Fibroblast of skin of scalp (primary cell): ENCODE measurements around the gene MTFR1L.

Experiments used
- DNase-seq: peaks from one replicate; pipeline ENCODE4 v3.0.0-alpha.2; 2013

MTFR1L gene

DNA sequence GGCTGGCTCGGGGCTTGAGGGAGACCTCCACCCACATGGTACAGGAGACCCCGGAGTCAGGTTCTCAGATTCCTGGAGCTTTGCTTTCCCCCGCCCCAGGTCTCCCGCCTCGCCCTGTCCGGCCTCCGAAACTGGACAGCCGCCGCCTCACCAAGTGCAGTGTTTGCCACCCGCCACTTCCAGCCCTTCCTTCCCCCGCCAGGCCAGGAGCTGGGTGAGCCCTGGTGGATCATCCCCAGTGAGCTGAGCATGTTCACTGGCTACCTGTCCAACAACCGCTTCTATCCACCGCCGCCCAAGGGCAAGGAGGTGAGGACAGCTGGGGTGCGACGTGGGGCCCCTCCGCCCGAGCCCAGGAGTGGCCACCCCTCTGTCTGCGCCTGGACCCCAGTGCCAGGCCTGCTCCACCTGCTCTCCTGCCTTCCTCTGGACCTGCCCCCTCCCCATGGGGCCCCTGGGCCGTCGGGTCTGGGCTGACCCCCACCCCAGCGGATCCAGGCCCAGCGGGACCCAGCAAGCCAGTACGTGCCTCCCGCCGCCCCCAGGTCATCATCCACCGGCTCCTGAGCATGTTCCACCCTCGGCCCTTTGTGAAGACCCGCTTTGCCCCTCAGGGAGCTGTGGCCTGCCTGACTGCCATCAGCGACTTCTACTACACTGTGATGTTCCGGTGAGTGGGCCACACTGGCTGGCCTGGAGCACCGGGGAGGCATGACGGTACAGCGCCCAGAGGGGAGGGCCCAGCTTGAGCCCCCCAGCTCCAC, 11.1 kb upstream of the MTFR1L start:
- DNase-seq, result no peak

- no peak for DNase-seq
Measured at GRCh38 chr1:25809283-25809926, 10.3 kb upstream of the MTFR1L start.

DNA sequence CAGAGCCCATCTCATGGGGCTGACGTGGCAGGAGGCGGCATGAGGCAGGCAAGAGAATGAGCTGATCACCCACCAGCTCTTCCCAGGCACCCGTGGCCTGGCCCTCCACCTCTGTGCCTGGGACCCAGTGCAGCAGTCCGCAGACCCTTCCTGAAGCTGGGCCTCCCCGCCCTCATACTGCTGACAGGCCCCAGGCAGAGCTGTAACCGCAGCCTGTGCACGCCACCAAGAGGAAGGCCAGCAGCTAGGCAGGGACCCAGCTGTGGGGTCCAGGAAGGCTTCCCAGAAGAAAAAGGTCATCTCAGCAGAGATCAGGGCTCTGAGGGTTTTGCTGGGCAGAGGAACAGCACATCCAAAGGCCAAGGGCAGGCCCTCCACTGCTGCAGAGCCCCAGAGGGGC, 9.8 kb upstream of the MTFR1L start:
- no peak for DNase-seq

DNA sequence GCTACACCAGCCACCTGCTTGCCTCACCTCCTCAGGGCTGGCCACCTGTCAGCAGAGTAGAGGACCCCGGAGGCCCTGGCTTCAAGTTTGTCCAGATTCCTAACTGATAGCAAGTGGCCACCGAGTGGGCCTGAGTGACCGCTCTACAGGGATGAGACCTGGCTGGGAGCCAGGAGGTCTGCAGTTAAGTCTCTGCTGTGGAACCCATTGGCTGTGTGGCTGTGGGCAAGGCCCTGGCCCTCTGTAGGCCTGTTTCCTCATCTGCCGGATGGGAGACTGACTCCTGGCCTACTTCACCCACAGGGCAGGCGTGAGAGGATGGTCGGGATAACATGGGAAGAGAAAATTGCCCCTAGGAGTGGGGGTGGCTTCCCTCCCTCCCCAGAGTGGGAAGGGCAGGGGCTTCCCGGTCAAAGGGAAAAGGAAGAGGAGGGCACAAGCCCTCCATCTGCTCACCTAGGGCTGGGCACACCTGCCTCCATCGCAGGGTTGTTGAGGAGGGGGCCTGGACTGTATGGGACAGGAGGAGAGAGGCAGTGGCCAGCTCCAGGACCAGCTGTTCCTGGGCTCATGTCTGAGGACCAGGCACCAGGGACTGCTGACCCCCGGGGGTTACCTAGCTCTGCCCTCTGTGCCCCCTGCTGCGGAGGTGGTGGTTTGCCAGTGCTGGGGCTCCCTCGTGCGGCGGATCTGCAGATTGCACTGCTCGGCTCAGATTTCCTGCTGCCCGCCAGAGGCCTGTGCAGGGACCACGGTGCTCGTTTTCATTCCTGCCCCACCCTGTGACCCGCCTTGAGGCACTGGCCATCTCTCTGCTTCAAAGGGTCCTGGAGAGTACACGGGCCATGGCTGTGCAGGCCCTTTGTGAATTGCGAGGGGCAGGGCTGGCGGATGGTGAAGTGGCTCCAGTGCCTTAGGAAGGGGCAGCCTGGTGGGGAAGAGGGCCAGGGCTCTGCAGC, 9.1 kb upstream of the MTFR1L start:
- peak; percentile 47 for DNase-seq

- no peak for DNase-seq
Measured at GRCh38 chr1:25811384-25812082, 8.2 kb upstream of the MTFR1L start.

- no peak for DNase-seq
Measured at GRCh38 chr1:25813071-25813733, 6.6 kb upstream of the MTFR1L start.

DNA sequence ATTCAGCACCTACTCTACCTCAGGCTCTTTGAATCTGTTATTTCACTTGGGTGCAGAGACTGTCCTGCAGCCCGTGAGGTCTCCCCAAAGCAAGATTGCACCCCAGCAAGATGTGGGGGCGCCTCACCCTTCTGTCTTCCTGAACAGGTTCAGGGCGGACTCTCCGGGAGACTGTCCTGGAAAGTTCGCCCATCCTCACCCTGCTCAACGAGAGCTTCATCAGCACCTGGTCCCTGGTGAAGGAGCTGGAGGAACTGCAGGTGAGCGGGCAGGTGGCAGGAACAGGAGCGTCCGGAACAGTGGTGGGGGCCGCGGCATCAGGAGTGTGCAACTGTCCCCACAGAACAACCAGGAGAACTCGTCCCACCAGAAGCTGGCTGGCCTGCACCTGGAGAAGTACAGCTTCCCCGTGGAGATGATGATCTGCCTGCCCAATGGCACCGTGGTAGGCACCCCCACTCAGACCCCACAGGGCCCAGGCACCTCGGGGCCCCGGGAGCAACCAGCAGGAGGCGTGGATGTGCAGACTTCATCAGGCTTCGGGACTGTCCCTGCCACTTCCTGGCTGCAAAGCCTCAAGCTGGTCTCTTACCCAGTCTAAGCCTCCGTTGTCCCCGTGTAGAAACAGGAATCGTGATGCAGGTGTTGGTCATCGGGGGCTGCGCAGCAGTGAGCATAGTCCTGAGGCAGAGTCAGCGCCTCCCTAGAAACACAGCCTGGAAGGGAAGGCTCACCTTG, 5.9 kb upstream of the MTFR1L start:
- DNase-seq, result no peak

DNA sequence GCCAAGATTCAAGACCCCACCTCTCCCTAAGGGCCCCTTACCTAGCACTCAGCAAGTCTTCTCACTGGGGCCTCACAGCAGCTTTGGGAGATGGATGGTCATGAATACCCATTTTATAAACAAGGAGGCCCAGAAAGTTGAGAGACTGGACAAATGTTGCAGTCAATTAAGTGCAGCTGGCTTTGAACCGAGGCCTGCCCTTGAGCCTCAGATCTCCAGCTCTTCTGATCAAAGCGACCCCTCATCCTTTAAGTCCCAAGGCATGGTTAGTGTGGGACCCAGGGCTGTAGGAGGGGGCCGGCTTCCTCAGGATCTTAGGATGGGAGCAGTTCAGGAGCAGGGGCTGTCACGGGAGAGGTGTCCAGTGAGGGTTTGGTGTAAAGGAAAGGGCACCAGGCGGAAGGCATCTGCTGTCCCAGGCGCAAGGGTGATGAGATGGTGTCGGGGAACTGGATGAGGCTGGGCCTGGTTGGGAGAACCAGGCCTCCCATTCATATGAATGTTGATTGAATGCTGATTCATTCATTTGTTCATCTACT, 5.1 kb upstream of the MTFR1L start:
- no peak for DNase-seq

DNA sequence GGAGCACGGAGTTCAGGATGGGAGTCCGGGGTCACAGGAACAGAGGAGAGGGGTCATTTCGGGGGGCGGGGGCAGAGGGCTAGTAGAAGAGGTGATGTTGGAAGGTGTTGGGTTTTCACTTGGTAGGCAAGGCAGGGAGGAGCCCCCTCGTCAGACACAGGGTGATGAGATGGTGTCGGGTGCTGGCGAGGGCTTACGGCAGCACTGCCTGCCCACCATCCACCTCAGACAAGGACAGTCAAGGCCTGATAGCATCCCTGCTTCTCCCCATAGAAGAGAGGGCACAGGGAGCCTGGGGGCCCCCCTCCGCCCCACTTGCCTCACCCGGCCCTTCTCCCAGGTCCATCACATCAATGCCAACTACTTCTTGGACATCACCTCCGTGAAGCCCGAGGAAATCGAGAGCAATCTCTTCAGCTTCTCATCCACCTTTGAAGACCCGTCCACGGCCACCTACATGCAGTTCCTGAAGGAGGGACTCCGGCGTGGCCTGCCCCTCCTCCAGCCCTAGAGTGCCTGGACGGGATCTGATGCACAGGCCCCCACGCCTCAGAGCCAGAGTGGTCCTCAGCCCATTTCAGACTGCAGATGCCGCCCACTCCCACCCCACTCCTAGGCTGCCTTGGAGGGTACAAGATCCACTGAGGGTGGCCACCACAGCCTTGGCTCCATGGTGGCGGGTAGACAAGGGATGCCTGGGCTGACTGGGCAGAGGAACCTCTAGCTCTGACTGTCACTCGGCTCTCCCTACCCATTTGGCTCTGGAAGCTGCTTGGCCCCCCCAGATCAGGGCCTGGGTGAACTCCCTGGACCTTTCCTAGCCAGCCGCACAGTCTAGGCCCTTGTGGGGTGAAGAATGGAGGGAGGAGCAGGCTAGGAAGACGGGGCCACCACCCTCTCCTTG, 4.3 kb upstream of the MTFR1L start:
- no peak for DNase-seq

- DNase-seq, result no peak
Measured at GRCh38 chr1:25816112-25816718, 3.5 kb upstream of the MTFR1L start.

GRCh38 chr1:25817840-25818501, 1.8 kb upstream of the MTFR1L start:
- DNase-seq, result no peak

DNA sequence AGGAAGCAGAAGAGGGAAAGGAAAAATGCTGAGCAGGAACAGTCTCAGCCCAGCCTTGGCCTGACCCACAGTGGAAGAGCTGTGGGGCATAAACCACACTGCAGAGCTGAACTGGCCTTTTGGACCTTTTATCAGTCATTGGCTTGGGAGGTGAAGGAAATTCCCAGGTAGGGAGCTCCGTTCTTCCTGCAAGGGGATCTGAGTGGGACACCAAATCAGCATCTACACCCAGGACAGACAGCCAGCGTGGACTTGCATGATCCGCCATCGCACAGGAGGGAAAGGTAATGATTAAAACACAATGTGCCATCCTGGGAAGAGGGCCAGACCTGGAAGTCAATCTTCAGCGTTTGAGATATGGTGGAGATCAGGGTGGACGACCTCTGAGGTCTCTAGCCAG, 1.2 kb upstream of the MTFR1L start:
- DNase-seq, result no peak

GRCh38 chr1:25820247-25821111, 725 bp downstream of the MTFR1L start:
- DNase-seq, result peak; percentile 62

- no peak for DNase-seq
Measured at GRCh38 chr1:25821112-25821476, 1.3 kb downstream of the MTFR1L start.

DNA sequence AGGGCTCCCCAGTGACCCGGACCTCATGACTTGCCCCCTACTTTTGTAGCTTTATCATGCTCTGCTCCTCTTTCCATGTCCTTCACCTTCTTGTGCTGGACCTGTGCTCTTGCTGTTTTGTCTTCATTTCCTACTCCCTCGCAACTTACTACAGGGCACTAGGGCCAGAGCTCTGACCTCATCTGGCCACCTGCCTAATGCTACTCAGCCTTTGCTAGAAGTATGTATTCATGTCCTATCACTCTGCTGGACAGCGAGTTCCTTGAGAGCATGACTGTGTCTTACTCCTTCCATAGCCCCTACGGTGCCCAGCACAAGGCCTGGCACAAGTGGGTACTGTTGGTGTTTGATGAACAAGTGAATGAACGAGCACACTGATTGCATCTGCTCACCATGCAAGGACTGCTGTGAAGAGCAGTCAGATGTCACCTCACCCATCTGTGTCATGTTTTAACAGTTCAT, 1.9 kb downstream of the MTFR1L start:
- DNase-seq, result no peak

GRCh38 chr1:25825605-25826004, 5.9 kb downstream of the MTFR1L start:
- DNase-seq, result no peak

GRCh38 chr1:25826571-25826970, 6.8 kb downstream of the MTFR1L start:
- no peak for DNase-seq

DNA sequence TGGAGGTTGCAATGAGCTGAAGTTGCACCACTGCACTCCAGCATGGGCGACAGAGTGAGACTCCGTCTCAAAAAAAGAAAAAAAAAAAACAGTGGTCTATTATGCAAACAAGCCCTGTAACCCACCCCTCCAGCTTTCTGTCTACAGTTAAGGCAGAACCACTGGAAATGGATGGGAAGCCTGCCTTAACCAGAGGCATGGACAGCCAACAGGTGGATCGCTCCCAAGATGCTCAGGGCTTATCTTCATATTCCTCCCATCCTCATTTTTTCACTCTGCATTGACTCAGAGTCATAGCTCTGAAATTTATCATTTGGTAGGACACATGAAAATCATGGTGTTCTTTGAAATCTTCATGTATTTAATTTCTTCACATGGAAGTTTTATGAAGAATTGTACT, 8.7 kb downstream of the MTFR1L start:
- no peak for DNase-seq
